HFF-Myc (cell line): ENCODE measurements around the gene SH3BP4.

Experiments
- DNase-seq: peaks from one replicate; pipeline ENCODE4 v3.0.0-alpha.2; 2011; ENCODE audit warnings: low read depth; ENCODE audit errors: extremely low read depth
- H3K4me3 ChIP-seq: replicated peaks from 2 replicates; pipeline ENCODE4 v1.5.1; 2011; ENCODE audit warnings: low read depth, mild to moderate bottlenecking, control low read depth, low read length
- CTCF ChIP-seq: IDR thresholded peaks from 2 replicates; pipeline ENCODE4 v1.5.1; 2012; ENCODE audit warnings: mild to moderate bottlenecking, low read depth, low read length, control low read depth; ENCODE audit errors: missing control alignments

The SH3BP4 gene

GRCh38 chr2:235007664-235008457 is 56.0 kb downstream of the SH3BP4 start:
- TF ChIP-seq CTCF, result no peak
- H3K4me3 ChIP-seq, result no peak overlapping the region
- no peak for DNase-seq

GRCh38 chr2:235008584-235009044 is 56.8 kb downstream of the SH3BP4 start:
- TF ChIP-seq CTCF, result no peak
- DNase-seq, result no peak
- H3K4me3 ChIP-seq, result no peak overlapping the region

- DNase-seq, result no peak
- TF ChIP-seq CTCF, result no peak
- no peak overlapping the region for H3K4me3 ChIP-seq
Measured at GRCh38 chr2:235009081-235009480, 57.3 kb downstream of the SH3BP4 start.

- DNase-seq, result no peak
- no peak for TF ChIP-seq CTCF
- H3K4me3 ChIP-seq, result no peak overlapping the region
Measured at GRCh38 chr2:235010117-235010714, 58.4 kb downstream of the SH3BP4 start.

GRCh38 chr2:235011607-235011928 is 59.8 kb downstream of the SH3BP4 start:
- TF ChIP-seq CTCF, result no peak

GRCh38 chr2:235011929-235012631 is 60.3 kb downstream of the SH3BP4 start:
- no peak for TF ChIP-seq CTCF
- no peak overlapping the region for H3K4me3 ChIP-seq
- no peak for DNase-seq

More at GRCh38 chr2:235011607-235011928, 59.8 kb downstream of the SH3BP4 start:
- no peak for DNase-seq
- no peak overlapping the region for H3K4me3 ChIP-seq
